Measurements from ENCODE around the gene COQ5. TPM values are rescaled to one million over a fixed set of nuclear protein-coding genes. Genes with fewer than 3 reads are reported as not detected.

The COQ5 gene
- total and polyA plus RNA-seq, 4 donors: 21.1 to 28.4 (median 24.4) TPM

DNA sequence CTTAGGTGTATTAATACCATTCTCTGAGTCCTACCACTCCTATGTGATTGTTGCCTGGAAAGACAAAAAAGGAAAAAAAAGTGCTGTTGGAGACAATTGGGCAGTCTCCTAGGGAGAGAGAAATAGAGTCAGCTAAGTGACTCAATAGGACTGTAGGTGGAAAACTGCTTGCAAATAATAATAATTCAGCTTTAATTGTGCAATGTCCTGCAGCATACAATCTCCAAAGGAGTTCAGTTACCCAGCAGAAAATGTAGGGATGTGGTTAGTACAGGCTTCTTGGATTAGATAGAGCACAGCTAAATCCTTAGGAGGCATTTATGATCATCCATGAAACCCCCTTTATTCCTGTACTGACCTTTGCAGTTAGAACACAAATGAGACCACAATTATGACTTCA lies 56.4 kb downstream of the COQ5 start:
- Histone ChIP-seq H3K27ac (ENCODE audit: low read depth in 1 of 2, low read length in 1 of 2) (no peak overlapping the region), H3K4me1 (ENCODE audit: control insufficient read depth in 5 of 5, insufficient read depth in 5 of 5, low read length in 5 of 5) (peaks cover 0 to 19% (median 5%) of the 10 kb centered on the region in 5 donors), H3K27me3 (ENCODE audit: control insufficient read depth in 3 of 3, insufficient read depth in 3 of 3, low read length in 2 of 3) (no peaks in the 10 kb centered on the region), H3K4me3 (no peak overlapping the region), H3K9me3 (ENCODE audit: control insufficient read depth in 4 of 4, insufficient read depth in 3 of 4, low read length in 3 of 4) (no peaks in the 10 kb centered on the region), H3K36me3 (ENCODE audit: control insufficient read depth in 4 of 4, insufficient read depth in 4 of 4, low read length in 4 of 4) (peaks cover 0 to 1% (median 0%) of the 10 kb centered on the region in 4 donors), H3K9ac (ENCODE audit: insufficient read depth in 1 of 2, low read length in 2 of 2) (no peak overlapping the region)
- TF ChIP-seq, protein P1, sequence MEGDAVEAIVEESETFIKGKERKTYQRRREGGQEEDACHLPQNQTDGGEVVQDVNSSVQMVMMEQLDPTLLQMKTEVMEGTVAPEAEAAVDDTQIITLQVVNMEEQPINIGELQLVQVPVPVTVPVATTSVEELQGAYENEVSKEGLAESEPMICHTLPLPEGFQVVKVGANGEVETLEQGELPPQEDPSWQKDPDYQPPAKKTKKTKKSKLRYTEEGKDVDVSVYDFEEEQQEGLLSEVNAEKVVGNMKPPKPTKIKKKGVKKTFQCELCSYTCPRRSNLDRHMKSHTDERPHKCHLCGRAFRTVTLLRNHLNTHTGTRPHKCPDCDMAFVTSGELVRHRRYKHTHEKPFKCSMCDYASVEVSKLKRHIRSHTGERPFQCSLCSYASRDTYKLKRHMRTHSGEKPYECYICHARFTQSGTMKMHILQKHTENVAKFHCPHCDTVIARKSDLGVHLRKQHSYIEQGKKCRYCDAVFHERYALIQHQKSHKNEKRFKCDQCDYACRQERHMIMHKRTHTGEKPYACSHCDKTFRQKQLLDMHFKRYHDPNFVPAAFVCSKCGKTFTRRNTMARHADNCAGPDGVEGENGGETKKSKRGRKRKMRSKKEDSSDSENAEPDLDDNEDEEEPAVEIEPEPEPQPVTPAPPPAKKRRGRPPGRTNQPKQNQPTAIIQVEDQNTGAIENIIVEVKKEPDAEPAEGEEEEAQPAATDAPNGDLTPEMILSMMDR (IDR thresholded peaks at IDR 0.05; ENCODE audit: control extremely low read depth, extremely low read depth): no peak
- DNase-seq (no peak), ATAC-seq (ENCODE audit: insufficient read depth, low FRiP score) (no peak)

DNA sequence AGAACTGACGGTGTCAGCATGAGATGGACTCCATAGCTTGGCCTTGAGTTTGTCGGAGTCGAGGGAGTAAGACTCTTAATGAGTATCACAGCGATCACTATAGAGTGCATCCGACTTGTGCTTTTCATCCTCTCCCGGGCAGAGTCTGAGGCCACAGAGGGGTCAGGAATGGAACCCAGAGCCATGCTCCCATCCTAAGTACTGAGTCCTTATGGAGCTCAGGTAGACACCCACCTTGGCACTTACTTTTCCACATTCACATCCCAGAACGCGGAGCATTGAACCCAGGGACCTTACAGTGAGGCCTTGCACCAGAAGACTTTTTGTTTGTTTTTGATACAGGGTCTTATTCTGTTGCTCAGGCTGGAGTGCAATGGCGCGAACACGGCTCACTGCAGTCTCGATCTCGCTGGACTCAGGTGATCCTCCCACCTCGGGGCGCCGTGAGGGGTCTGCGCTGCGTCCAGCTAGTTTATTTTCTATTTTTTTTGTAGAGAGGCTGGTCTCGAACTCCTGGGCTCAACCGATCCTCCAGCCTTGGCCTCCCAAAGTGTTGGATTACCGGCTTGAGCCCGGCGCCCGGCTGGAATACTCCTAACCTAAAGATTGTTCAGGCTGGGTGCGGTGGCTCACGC lies 58.7 kb downstream of the COQ5 start:
- Histone ChIP-seq H3K27me3 (ENCODE audit: control insufficient read depth in 3 of 3, insufficient read depth in 3 of 3, low read length in 2 of 3) (no peaks in the 10 kb centered on the region), H3K9ac (ENCODE audit: insufficient read depth in 1 of 2, low read length in 2 of 2) (peak overlapping the region; percentile 71 to 80), H3K9me3 (ENCODE audit: control insufficient read depth in 4 of 4, insufficient read depth in 3 of 4, low read length in 3 of 4) (no peaks in the 10 kb centered on the region), H3K4me1 (ENCODE audit: control insufficient read depth in 5 of 5, insufficient read depth in 5 of 5, low read length in 5 of 5) (peaks cover 0 to 19% (median 5%) of the 10 kb centered on the region in 5 donors), H3K36me3 (ENCODE audit: control insufficient read depth in 4 of 4, insufficient read depth in 4 of 4, low read length in 4 of 4) (peaks cover 3 to 10% (median 8%) of the 10 kb centered on the region in 4 donors), H3K27ac (ENCODE audit: low read depth in 1 of 2, low read length in 1 of 2) (peak overlapping the region in 1 of 2 donors; percentile 92), H3K4me3 (peak overlapping the region; percentile 65)
- DNase-seq (peak in 2 of 3 donors; percentile 35 to 46), ATAC-seq (ENCODE audit: insufficient read depth, low FRiP score) (no peak)
- 70 to 73% methylated on average over 26 of the region's 26 CpGs for WGBS, 2 donors
- TF ChIP-seq, protein P1 (IDR thresholded peaks at IDR 0.05; ENCODE audit: control extremely low read depth, extremely low read depth): no peak

DNA sequence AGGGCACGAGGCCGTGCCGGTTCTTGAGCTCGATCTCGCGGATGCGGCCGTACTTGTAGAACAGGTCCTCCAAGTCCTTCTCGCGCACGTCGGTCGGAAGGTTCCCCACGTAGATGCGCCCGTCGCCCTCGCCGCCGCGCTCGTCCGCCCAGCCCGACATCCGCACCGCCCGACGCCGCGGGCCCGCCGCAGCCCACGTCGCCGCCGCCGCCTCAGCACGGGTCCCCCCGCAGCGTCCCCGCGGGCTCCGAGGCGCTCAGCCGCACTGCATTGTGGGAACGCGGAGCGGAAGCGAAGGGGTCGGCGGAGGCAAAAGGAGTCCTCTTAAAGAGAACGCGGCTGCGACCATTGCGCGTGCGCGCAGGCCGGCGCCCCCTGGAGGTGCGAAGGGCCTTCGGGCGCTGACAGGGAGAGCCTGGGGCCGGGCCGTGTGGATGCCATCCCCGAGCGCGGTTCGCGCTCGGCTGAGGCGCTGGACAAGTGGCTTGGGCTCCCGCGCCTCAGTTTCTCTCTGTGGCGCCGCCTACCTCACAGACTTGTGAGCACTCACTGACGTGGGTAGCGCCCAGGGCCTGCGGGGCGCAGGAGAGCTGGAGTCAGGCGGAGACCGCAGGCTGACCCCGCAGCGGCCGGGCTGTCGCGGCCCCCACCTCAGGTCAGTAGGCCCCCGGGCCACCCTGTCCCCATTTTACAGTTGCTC lies 59.4 kb downstream of the COQ5 start, which contains the start of gene SRSF9:
Gene SRSF9 (minus strand): TSS at position 299 of the 700 bp plus-strand sequence. CDS start 139 bp downstream, at position 160.
- Histone ChIP-seq H3K36me3 (ENCODE audit: control insufficient read depth in 4 of 4, insufficient read depth in 4 of 4, low read length in 4 of 4) (peaks cover 9 to 17% (median 11%) of the 10 kb centered on the region in 4 donors), H3K9me3 (ENCODE audit: control insufficient read depth in 4 of 4, insufficient read depth in 3 of 4, low read length in 3 of 4) (no peaks in the 10 kb centered on the region), H3K4me1 (ENCODE audit: control insufficient read depth in 5 of 5, insufficient read depth in 5 of 5, low read length in 5 of 5) (peaks cover 0 to 19% (median 5%) of the 10 kb centered on the region in 5 donors), H3K9ac (ENCODE audit: insufficient read depth in 1 of 2, low read length in 2 of 2) (peak within 1 kb of the TSS; percentile 80 to 92), H3K4me3 (peak within 1 kb of the TSS; percentile 65), H3K27me3 (ENCODE audit: control insufficient read depth in 3 of 3, insufficient read depth in 3 of 3, low read length in 2 of 3) (no peaks in the 10 kb centered on the region), H3K27ac (ENCODE audit: low read depth in 1 of 2, low read length in 1 of 2) (peak within 1 kb of the TSS; percentile 85 to 92)
- TF ChIP-seq, protein P1 (IDR thresholded peaks at IDR 0.05; ENCODE audit: control extremely low read depth, extremely low read depth): peak; percentile 67
- DNase-seq: peak; percentile 96 to 99 (median 97)
- ATAC-seq (ENCODE audit: insufficient read depth, low FRiP score): peak; percentile 96
- 0% methylated on average over 79 to 88 of the region's 88 CpGs for whole genome bisulfite sequencing, 2 donors
